Activated naive CD8-positive, alpha-beta T cell treated with anti-CD3 and anti-CD28 coated beads, Interleukin-2, amount 50 U/mL, for 16 hours (primary cell): ENCODE measurements around the gene MYO7A.

ENCODE experiments used
- DNase-seq: peaks from one replicate; pipeline ENCODE4 v3.0.0-alpha.2; 2020; ENCODE audit warnings: low read depth, low spot score

The MYO7A gene

DNA sequence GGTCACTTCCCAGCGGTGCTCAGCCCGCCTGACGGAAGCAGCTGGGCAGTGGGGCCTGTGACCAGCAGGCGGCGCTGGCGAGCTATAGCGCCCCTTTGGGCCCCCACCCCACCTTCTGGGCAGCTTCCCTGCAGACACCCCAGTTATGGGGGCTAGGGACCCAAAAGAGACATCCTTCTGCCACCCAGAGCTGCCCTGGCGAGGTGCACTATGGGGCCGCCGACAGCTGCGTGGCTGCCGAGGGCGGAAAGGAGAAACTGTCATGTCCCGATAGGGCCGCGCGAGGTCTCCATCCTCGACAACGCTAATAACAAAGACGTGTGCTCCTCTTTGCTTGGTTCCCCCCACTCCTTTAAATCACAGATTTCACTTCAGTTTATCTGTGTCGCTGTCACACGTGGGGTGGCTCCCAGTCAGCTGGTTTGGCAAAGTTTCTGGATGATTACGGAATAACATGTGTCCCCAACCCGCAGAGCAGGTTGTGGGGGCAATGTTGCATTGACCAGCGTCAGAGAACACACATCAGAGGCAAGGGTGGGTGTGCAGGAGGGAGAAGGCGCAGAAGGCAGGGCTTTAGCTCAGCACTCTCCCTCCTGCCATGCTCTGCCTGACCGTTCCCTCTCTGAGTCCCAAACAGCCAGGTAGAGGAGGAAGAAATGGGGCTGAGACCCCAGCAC is 673 bp upstream of the MYO7A start:
- DNase-seq: peak; percentile 17

DNA sequence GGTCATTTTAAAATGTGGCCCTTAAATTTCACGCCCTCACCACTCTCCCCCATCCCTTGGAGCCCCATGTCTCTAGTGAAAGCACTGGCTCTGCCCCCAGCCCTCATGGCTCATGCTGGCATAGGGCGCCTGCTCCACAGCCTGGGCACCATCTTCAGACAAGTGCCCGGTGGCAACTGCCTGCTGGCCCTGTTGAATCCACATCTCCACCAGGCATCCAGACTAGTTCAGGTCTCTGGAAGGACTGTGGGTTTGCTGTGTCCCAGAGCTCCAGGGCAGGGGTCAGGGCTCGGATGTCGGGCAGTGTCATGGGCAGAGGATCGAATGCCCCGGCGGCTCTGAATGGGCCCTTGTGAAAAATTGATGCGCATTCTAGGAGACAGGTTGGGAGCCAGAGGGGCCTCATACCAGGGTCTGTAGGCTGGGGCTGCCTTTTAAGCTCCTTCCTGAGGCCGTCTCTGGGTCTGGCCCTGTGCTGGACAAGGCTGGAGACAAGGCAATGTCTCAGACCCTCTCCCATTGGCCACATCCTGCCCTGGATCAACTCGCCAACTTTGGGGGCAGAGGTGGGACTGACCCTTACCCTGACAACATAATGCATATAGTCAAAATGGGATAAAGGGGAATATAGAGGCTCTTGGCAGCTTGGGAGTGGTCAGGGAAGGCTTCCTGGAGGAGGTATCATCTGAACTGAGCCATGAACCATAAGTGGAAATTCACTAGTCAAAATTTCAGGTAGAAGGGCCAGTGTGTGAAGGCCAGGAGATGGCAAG is 1.2 kb downstream of the MYO7A start:
- DNase-seq: no peak

DNA sequence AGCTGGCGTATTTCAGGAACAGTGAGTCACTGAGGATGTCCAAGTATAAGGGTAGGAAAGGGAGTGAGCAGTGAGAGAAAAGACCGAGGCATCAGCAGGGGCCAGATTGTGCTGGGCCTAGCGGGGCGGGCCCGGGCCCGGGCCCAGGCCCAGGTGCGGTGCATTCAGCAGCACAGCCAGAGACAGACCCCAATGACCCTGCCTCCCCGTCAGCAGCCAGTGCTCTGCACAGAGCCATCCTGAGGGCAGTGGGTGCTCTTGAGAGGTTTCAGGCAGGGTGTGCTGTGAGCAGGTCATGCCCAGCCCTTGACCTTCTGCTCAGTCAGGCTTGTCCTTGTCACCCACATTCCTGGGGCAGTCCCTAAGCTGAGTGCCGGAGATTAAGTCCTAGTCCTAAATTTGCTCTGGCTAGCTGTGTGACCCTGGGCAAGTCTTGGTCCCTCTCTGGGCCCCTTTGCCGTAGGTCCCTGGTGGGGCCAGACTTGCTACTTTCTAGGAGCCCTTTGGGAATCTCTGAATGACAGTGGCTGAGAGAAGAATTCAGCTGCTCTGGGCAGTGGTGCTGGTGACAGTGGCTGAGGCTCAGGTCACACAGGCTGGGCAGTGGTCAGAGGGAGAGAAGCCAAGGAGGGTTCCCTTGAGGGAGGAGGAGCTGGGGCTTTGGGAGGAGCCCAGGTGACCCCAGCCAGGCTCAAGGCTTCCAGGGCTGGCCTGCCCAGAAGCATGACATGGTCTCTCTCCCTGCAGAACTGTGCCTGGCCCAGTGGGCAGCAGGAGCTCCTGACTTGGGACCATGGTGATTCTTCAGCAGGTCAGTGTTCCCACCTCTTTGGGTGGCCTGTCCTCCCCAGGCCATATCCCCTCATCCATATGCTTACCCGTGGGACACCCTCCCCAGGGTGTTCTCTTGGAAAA is 2.1 kb downstream of the MYO7A start:
- DNase-seq: no peak

DNA sequence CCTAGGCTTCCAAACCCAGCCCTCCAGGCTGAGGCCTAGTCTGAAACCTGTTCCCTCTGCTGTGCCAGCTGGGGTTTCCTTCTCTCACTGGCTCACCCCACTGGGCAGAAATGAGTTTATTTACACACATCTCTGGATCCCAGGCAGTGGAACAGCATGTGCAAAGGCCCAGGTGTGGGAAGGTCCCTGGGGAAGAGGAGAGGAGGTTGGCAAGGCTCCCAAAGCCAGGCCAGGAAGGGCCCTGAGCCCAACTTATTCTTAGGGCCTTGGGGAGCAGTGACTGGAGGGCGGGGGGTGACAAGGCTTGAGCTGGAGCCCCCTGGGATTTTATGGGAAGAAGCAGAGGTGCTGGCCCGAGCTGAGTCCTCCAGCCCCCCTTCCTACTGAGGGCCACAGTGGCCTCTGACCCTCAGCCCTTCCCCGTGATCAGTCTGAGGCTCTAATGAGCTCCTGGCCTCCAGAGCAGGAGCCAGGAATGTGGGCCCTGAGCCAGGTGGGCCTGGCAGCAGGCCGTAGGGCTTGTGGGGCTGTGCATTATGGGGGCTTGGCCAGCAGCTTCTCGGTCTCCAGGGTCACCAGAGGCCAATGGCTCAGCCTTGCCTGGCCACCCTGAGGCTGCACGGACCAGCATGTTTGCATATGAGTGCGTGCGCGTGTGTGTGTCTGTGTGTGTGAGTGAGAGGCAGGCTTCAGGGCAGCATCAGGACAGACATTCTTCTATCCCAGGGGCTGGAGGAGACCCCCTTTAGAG is 2.9 kb downstream of the MYO7A start:
- no peak for DNase-seq

DNA sequence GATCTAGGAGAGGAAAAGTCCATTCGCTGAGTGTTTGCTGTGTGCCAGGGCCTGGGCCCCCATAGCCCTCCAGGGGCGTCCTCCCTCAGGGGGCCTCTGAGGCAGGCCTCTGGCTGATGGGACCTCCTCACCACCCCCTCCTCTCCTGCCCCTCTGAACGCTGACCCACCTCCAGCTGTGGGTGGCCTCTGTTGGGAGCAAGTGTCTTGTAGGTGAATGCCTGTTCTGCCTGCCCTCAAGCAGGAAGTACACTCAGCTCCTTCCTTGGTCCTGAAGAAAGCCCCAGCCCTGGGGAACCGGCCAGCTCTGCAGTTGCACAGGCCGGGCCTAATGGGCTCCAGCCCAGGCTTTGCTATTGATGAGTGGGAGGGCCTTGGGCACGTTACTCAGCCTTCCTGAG is 3.5 kb downstream of the MYO7A start:
- DNase-seq: no peak

DNA sequence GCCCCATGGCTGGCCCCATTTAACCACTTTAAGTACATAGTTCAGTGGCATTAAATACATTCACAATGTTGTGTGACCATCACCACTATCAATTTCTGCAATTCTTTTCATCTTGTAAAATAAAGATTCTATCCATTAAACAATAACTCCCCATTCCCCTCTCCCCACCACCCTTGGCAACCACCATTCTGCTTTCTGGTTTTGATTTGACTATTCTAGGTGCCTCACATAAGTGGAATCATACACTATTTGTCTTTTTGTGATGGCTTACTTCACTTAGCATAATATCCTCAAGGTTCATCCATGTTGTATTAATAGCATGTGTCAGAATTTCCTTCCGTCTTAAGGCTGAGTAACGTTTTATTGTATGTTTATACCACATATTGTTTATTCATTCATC is 7.0 kb downstream of the MYO7A start:
- DNase-seq: no peak

DNA sequence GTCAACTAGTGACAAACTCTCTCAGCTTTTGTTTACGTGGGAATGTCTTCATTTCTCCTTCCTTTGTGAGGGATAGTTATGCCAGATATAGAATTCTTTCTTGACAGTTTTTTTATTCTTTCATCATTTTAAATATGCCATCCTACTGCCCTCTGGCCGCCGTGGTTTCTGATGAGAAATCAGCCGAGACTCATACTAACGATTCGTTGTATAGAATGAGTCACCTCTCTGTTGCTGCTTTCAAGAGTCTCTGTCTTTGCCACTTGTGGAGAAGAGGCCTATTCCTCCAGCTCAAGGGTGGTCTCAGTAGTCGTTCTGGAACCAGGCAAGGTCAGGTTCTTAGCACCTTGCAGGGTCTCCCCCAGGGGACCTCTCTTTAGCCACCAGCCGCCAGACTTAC is 8.0 kb downstream of the MYO7A start:
- DNase-seq: no peak

DNA sequence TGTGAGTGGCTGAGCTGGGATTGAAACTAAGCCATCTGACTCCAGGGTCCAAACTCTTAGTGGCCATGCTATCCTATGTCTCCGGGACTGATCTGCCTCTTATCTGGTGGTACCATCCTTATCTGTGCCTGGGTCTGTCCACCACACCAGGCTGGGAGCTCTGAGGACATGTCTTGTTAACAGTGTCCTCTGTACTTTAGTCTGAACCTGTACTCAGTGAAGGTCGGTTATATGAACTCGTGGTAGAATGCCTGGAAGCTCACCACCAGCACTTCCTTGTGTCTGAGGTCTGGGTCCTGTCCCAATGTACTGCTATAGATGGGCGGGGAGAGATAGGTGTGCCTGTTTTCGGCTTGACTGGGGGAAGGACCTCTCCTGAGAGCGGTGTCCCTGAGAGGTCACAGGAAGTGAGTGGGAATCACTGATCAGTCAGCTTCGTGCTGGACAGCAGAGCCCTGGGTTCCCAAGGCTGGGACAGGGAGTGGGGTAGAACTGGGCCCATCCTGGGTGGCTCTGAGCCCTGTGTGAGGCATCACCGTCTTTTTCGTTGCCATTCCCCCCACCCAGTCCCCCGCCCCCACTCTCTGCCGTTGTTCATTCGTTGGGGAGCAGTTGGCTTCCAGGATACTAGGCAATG is 8.9 kb downstream of the MYO7A start:
- DNase-seq: no peak

DNA sequence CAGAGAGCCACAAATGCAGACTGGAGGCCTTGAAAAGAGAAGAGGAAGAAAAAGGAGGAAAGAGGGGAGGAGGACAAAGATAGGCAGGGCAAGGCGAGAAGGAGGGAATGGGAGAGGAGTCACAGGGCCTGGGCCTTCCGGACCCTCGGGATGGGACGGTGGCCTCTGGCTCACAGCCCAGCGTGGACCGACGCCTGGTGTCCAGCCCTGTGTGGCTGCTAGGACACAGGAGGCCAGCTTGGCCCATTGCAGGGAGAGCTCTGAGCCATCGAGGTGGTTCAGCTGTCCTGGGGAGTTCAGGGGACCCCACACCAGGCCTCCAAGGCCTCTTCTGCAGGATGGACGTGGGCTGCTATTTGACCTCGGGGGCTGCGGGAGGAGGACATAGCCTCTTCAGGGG is 9.4 kb downstream of the MYO7A start:
- DNase-seq: no peak

DNA sequence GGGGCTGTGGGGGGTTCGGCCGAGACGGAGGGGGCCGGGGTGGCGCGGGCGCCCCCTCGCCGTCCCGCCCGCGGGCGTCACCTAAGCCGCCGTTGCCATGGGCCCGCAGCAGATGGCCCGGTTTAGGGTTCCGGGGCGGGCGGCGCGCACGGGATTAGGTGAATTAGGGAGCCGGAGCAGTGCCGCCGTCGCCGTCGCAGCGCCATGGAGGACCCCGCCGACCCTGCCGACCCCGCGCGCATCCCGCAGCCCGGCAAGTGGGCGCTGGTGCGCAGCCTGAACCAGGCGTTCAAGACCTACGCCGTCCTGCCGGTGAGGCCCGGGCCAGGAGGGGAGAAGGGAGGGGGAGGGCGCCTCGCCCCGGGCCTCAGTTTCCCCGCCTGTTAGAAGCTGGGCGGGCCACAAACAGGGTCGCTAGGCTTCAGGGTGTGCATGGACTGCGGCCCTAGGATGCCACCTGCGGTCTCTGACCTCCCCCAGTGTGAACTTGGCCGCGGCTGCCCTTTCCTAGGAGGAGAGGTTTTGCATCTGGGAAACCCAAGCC is 10.1 kb downstream of the MYO7A start:
- no peak for DNase-seq

DNA sequence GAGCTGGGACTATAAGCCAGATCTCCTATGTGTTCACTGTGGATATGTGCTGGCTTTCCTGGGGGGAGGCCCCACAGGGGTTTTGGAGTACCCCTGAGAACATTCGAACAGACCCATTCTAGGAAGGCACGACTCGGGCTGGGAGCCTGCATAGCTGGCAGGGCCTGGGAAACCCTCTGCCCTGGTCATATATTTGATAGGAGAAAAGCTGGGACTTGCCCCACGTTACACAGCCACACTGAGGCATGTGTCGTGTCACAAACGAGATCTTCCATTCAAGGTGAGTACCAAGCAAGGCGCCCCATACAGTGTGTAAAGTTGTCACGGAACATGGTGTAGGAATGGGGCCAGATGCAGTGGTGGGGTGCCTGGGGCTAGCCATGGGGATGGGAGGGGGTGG is 11.2 kb downstream of the MYO7A start:
- DNase-seq: no peak

DNA sequence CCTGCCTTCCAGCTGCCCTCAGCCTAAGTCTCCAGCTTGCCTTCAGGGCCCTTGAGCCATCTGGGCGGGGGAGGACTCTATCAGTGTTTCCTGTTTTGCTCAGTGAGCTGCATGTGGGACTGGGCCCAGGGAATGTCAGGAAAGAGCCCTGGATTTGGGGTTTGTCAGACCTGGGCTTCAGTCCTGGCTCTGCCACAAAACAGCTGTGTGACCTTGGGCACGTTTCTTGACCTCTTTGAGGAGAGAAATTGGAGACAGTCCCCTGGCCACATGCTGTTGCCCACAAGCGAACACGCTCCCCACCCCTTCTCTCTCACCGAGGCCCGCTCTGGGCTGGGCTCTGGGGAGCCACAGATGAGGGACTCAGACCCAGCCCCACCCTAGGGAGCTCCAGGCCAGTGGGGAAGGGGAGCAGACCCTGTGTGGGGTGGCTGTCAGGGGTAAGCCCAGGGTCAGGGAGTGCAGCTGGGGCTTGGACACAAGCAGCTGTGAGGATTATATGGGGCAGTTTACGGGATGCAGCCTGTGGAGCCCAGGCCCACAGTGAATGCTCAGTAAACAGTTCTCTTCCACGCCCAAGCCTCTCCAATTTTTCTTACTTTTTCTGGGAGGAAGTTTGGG is 12.3 kb downstream of the MYO7A start:
- DNase-seq: no peak

DNA sequence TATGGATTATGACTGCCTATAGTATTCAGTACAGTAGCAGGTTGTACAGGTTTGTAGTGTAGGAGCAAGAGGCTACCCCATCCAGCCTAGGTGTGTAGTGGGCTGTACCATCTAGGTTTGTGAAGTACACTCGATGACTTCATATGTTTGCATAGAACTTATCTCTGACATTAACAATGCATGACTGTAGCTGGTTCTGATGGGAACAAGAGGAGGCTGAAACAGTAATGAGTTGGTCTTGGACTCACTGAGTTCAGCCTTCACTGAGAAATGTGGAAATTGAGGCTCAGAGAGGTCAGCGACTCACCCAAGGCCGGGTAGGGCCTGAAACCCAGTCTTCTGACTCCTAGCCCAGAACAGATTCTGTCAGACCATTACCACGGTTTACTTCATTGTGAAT is 13.0 kb downstream of the MYO7A start:
- no peak for DNase-seq

DNA sequence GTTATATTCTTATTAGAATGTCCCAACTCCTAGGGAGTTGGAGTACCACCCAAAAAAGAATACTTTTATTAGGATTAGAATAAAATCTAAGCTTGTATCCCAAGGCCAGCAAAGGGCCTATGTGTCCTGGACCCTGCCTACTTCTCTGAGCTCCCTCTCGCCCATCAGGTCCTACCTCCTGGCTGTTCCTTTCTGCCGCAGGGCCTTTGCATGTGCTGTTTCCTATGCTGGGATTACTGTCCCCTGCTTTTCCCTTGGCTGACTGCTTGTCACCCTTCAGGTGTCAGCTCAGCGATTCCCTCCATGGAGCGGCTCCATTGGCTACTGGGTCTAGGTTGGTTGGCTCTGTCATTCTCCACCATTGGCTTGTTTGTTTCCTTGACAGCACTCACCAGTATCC is 13.4 kb downstream of the MYO7A start:
- DNase-seq: no peak

DNA sequence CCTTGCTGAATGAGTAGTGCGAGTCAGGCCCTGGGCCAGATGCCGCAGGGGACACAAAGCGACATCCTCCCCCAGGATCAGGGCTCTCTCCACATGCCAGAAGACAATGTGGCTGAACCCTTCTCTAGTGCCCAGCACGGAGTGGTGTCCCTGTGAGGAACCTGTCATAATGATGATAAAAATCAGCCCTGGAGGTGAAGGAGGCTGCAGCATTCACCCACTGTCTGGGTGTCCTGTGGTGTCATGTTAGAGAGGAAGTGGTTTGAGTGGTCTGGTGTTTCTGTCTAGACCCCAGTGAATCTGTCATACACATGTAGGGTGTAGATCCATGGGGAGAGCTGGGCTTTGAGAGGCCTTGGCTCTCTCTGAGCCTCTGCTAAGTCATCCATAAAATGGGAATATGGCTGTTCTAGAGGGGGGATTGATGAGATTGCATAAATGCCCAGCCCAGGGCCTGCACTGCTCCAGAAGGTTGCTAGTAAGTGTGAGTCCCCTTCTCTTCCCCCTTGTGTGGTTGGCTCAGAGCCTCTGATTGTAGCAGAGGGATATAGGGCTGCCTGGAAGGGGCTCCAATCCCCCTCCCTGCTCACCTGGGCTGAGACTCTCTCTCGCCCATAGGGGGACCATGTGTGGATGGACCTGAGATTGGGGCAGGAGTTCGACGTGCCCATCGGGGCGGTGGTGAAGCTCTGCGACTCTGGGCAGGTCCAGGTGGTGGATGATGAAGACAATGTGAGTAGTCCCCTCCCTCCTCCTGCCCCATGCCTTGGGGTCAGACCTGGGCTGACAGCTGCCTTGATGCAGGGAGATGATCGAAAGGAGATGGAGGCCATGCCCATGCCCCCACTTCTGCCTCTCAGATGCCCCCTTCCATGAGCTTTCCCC is 14.3 kb downstream of the MYO7A start:
- no peak for DNase-seq

DNA sequence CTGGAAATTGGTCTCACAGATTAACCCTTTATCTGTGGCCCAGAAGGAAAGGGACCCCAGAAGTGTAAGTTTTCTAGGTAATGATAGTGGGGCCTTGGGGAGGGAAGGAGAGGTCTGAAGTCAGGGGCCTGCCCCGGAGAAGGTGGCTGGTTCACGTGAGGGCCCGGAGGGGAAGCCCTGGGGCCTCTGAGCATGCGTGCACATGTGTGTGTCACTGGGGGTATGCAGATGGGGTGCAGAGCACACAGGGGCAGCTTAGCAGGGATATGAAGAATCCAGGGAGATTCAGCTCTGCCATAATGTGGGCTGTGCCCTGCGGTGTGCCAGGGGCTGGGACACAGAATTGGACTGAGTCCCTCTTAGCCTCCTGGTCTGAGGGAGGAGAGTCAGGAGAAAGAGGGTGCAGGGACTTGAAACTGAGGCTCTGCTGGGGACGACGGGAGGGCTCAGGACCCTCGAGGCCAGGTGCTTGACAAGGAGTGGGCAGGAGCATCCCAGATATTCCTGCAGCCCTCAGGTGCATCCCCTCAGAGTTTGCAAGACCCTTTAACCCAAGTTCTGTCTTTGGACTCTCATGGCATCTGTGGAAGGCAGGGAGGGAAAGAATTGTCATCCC is 15.5 kb downstream of the MYO7A start:
- DNase-seq: no peak

DNA sequence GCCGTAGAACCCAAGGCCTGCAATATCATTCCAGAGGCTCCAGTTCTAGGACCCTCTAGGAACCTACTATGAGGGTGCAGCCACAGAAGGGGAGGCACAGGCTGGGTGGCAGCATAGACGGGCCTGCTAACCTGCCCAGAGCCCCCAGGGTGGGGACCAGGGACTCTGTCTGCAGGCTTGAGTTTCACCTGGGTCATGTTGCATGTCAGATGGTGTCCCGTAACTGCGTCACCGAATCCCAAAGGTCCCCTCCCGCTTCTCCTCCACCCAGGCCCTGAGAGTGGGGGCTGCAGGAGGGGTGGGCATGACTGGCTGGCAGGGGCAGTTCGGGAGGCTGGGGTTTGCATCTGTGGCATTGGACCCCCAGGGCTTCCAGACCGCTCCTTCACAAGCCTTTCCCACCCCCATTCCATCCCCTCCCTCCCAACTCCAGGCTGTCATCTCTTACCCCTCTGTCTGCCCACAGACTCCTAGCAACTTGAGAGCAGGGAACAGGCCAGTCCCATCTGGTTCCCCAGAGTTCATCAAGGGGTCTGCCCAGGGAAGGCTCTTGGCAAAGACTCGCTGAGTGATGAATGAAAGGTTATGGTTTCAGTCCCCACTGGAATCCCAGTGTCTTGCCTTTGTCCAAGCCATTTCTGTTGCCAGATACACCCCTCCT is 16.3 kb downstream of the MYO7A start:
- no peak for DNase-seq

DNA sequence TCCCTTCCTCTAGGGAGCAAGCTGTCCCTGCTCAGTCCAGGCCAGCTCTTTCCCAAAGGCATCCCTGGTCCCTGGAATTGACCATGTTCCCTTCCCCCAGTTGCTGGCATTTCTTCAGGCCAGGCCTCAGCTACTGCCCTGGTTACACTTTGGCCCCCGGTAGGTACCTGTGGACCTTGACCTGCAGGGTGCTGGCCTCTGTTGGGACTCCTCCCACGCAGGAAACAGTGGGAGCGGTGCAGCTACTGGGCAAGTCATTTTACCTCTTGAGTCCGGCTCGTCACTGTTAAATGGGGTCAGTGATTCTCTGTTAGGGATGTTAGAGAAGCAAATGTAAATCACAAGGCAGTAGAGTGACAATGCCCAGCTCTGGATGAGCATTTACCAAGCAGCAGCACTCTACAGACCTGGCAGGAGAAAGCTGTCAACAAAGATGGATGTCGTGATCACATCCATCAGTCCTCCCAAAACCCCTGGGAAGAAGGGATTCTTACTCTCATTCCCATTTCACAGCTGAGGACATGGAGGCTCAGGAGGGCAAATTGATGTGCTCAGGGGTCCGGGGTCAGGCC is 16.9 kb downstream of the MYO7A start:
- DNase-seq: no peak
